ENCODE data around the gene CNST.

CNST gene

GRCh38 chr1:246580497-246581370, 14.5 kb downstream of the CNST start:
- CTCF ChIA-PET, result no interaction called here
- no peak for TF ChIP-seq CTCF (conservative IDR thresholded peaks at IDR 0.05; ENCODE audit: low read depth)
- H3K27ac ChIP-seq, result no peak overlapping the region
- no peak for DNase-seq (ENCODE audit: low spot score)
- POLR2A ChIA-PET (ENCODE audit: low non-redundant PET), result interaction anchor here (0.6 kb wide), 1 partner anchor 37 kb away, joined by 3 read pairs; no protein-coding TSS in a partner anchor

- POLR2A ChIA-PET (ENCODE audit: low non-redundant PET), result no interaction called here
- CTCF ChIA-PET, result no interaction called here
- TF ChIP-seq CTCF (conservative IDR thresholded peaks at IDR 0.05; ENCODE audit: low read depth), result no peak
- H3K27ac ChIP-seq, result no peak overlapping the region
- no peak for DNase-seq (ENCODE audit: low spot score)
Measured at GRCh38 chr1:246582301-246583055, 16.2 kb downstream of the CNST start.

- no peak for TF ChIP-seq CTCF (conservative IDR thresholded peaks at IDR 0.05; ENCODE audit: low read depth)
- POLR2A ChIA-PET (ENCODE audit: low non-redundant PET), result no interaction called here
- CTCF ChIA-PET, result no interaction called here
- H3K27ac ChIP-seq, result no peak overlapping the region
- no peak for DNase-seq (ENCODE audit: low spot score)
Measured at GRCh38 chr1:246583056-246583440, 16.8 kb downstream of the CNST start.

GRCh38 chr1:246583448-246584185, 17.4 kb downstream of the CNST start:
- ChIA-PET POLR2A (ENCODE audit: low non-redundant PET) (interaction anchor here (0.6 kb wide), 1 partner anchor 47 kb away, joined by 3 read pairs; no protein-coding TSS in a partner anchor), CTCF (interaction anchor here (0.5 to 0.6 kb wide), 2 partner anchors 17 to 231 kb away, joined by 3 to 4 read pairs; no protein-coding TSS in a partner anchor)
- TF ChIP-seq CTCF (conservative IDR thresholded peaks at IDR 0.05; ENCODE audit: low read depth), result no peak
- H3K27ac ChIP-seq, result no peak overlapping the region
- DNase-seq (ENCODE audit: low spot score), result no peak

- no peak for DNase-seq (ENCODE audit: low spot score)
- TF ChIP-seq CTCF (conservative IDR thresholded peaks at IDR 0.05; ENCODE audit: low read depth), result no peak
- ChIA-PET CTCF (no interaction called here), POLR2A (ENCODE audit: low non-redundant PET) (interaction anchor here (0.7 kb wide), 1 partner anchor 11 kb away, joined by 6 read pairs; no protein-coding TSS in a partner anchor)
- H3K27ac ChIP-seq, result no peak overlapping the region
Measured at GRCh38 chr1:246587032-246587431, 20.8 kb downstream of the CNST start.

- no peak for TF ChIP-seq CTCF (conservative IDR thresholded peaks at IDR 0.05; ENCODE audit: low read depth)
- H3K27ac ChIP-seq, result no peak overlapping the region
- CTCF ChIA-PET, result no interaction called here
- POLR2A ChIA-PET (ENCODE audit: low non-redundant PET), result no interaction called here
- DNase-seq (ENCODE audit: low spot score), result no peak
Measured at GRCh38 chr1:246587606-246588005, 21.4 kb downstream of the CNST start.
